Keratinocyte (primary cell): ENCODE data around the gene SLC6A17. TPM values are rescaled to one million over a fixed set of nuclear protein-coding genes. Genes with fewer than 3 reads are reported as not detected.

ENCODE experiments used
- DNase-seq: peaks from one replicate; pipeline ENCODE4 v3.0.0-alpha.2; 2011; ENCODE audit warnings: low read depth, missing footprints, low spot score
- FAIRE-seq: peaks from 2 replicates; lab custom pipeline; 2011; peaks lifted over from hg19 to GRCh38; lab: Jason Lieb, UNC
- H2AFZ ChIP-seq: 2 replicates; pipeline ENCODE4 v1.6.0; 2012; ENCODE audit warnings: low read length, control low read depth, inconsistent platforms; ENCODE audit not compliant: control insufficient read depth
- H3K27ac ChIP-seq: 2 replicates; pipeline ENCODE4 v1.5.1; 2011; ENCODE audit warnings: low read length; ENCODE audit not compliant: control insufficient read depth, insufficient read depth
- H3K27me3 ChIP-seq: 3 replicates; pipeline ENCODE4 v1.6.0; 2011; ENCODE audit warnings: low read length; ENCODE audit not compliant: control insufficient read depth, insufficient read depth; ENCODE audit errors: extremely low read depth
- H3K36me3 ChIP-seq, 2 experiments: 2 replicates in 1 of 2; 3 replicates in 1 of 2; pipeline ENCODE4 v1.5.1; 2011; ENCODE audit warnings: low read length in 2 of 2, mild to moderate bottlenecking in 1 of 2; ENCODE audit not compliant: control insufficient read depth in 2 of 2, insufficient read depth in 2 of 2; ENCODE audit errors: extremely low read depth in 1 of 2
- H3K4me1 ChIP-seq: 3 replicates; pipeline ENCODE4 v1.5.1; 2011; ENCODE audit warnings: low read length; ENCODE audit not compliant: control insufficient read depth, insufficient read depth; ENCODE audit errors: extremely low read depth
- H3K4me2 ChIP-seq: 3 replicates; pipeline ENCODE4 v1.6.0; 2011; ENCODE audit warnings: low read depth, low read length; ENCODE audit not compliant: control insufficient read depth, insufficient read depth; ENCODE audit errors: extremely low read depth
- H3K4me3 ChIP-seq, 3 experiments: fragments of 200-600 bp in 1 of 3; sonication (generic) in 1 of 3; 2 replicates in 2 of 3; 3 replicates in 1 of 3; pipeline ENCODE4 v1.5.1; 2011 to 2016; ENCODE audit warnings: low read length in 3 of 3, mild to moderate bottlenecking in 3 of 3, control low read depth in 2 of 3, inconsistent platforms in 1 of 3, low read depth in 1 of 3, mixed read lengths in 1 of 3, mixed run types in 1 of 3, moderate library complexity in 1 of 3; ENCODE audit not compliant: control insufficient read depth in 2 of 3, insufficient read depth in 2 of 3; ENCODE audit errors: extremely low read depth in 1 of 3
- H3K79me2 ChIP-seq: 2 replicates; pipeline ENCODE4 v1.6.0; 2012; ENCODE audit warnings: low read length; ENCODE audit not compliant: control insufficient read depth, insufficient read depth
- H3K9ac ChIP-seq: 3 replicates; pipeline ENCODE4 v1.6.0; 2011; ENCODE audit warnings: low read length; ENCODE audit not compliant: control insufficient read depth, insufficient read depth; ENCODE audit errors: extremely low read depth
- H3K9me1 ChIP-seq: 3 replicates; pipeline ENCODE4 v1.6.0; 2011; ENCODE audit warnings: low read length; ENCODE audit not compliant: control insufficient read depth, insufficient read depth; ENCODE audit errors: extremely low read depth
- H3K9me3 ChIP-seq: 2 replicates; pipeline ENCODE4 v1.5.1; 2012; ENCODE audit warnings: low read depth, low read length; ENCODE audit not compliant: control insufficient read depth
- H4K20me1 ChIP-seq: 3 replicates; pipeline ENCODE4 v1.6.0; 2011; ENCODE audit warnings: low read length; ENCODE audit not compliant: control insufficient read depth, insufficient read depth; ENCODE audit errors: extremely low read depth
- CTCF ChIP-seq, 3 experiments: IDR thresholded peaks in 1 of 3; conservative IDR thresholded peaks in 1 of 3; optimal IDR thresholded peaks in 1 of 3; 2 replicates in 2 of 3; 3 replicates in 1 of 3; pipeline versions ENCODE3 to v1.5.1; 2011; ENCODE audit warnings: low read length in 3 of 3, mild to moderate bottlenecking in 3 of 3, moderate library complexity in 2 of 3, control low read depth in 1 of 3, inconsistent platforms in 1 of 3; ENCODE audit not compliant: insufficient read depth in 2 of 3; ENCODE audit errors: extremely low read depth in 1 of 3
- EZH2 ChIP-seq: IDR thresholded peaks from one replicate; pipeline ENCODE4 v1.6.1; 2012; ENCODE audit warnings: inconsistent platforms, mild to moderate bottlenecking, low read length, moderate library complexity
- dilution Hi-C: fragments of 300-500 bp; cut with MboI; formaldehyde crosslinking; loops from one replicate; pipeline ENCODE4 v1.7.0; 2020; ENCODE audit warnings: low sequenced_read_pairs; ENCODE audit not compliant: extremely low pct_ligation_motif_present
- polyA plus RNA-seq, 5 experiments: library from polyadenylated mRNA; depleted of rRNA in 3 of 5; stranded (reverse) in 3 of 5; stranded (forward) in 1 of 5; unstranded in 1 of 5; fragments of >200 nt; gene quantifications; 1 replicate in 1 of 5; 2 replicates in 3 of 5; 3 replicates in 1 of 5; pipeline versions ENCODE4 v1.2.1 to v1.2.3, GENCODE V29; 2011 to 2012; ENCODE audit warnings: missing spikeins in 2 of 5, low read depth in 1 of 5, low replicate concordance in 1 of 5

SLC6A17 gene
- polyA plus RNA-seq, 1 donor (not counting 4 experiments of a cell fraction or from before 2014, with no cell fraction given), result 0.25 TPM

GRCh38 chr1:110138956-110139355, 11.3 kb upstream of the SLC6A17 start:
- no peak overlapping the region for H3K27ac ChIP-seq
- no peak overlapping the region for H2AFZ ChIP-seq
- no peaks in the 10 kb centered on the region for H3K9me1 ChIP-seq
- H3K4me1 ChIP-seq, result no peaks in the 10 kb centered on the region
- no peak overlapping the region for H3K9ac ChIP-seq
- no peak overlapping the region for H3K4me2 ChIP-seq
- H3K4me3 ChIP-seq, result no peak overlapping the region
- H3K27me3 ChIP-seq, result peaks cover 18% of the 10 kb centered on the region
- H4K20me1 ChIP-seq, result no peaks in the 10 kb centered on the region
- FAIRE-seq (no peak), DNase-seq (no peak)
- TF ChIP-seq EZH2 (no peak), CTCF (optimal IDR thresholded peaks at IDR 0.05 in 1 of 3, IDR thresholded peaks at IDR 0.05 in 1 of 3, conservative IDR thresholded peaks at IDR 0.05 in 1 of 3; ENCODE audit: extremely low read depth in 1 of 3, insufficient read depth in 2 of 3, low read length in 3 of 3) (no peak)
- dilution Hi-C loops, result no loop called here
- no peaks in the 10 kb centered on the region for H3K36me3 ChIP-seq
- H3K9me3 ChIP-seq, result no peaks in the 10 kb centered on the region
- H3K79me2 ChIP-seq, result no peaks in the 10 kb centered on the region

GRCh38 chr1:110144366-110144765, 5.9 kb upstream of the SLC6A17 start:
- no peaks in the 10 kb centered on the region for H4K20me1 ChIP-seq
- H3K36me3 ChIP-seq, result no peaks in the 10 kb centered on the region
- DNase-seq (no peak), FAIRE-seq (no peak)
- no peak overlapping the region for H2AFZ ChIP-seq
- H3K27ac ChIP-seq, result no peak overlapping the region
- no peaks in the 10 kb centered on the region for H3K4me1 ChIP-seq
- H3K4me2 ChIP-seq, result no peak overlapping the region
- no peaks in the 10 kb centered on the region for H3K9me3 ChIP-seq
- no peak overlapping the region for H3K9ac ChIP-seq
- peaks cover 18% of the 10 kb centered on the region for H3K27me3 ChIP-seq
- no peak for TF ChIP-seq CTCF (optimal IDR thresholded peaks at IDR 0.05 in 1 of 3, IDR thresholded peaks at IDR 0.05 in 1 of 3, conservative IDR thresholded peaks at IDR 0.05 in 1 of 3; ENCODE audit: extremely low read depth in 1 of 3, insufficient read depth in 2 of 3, low read length in 3 of 3)
- no peak for TF ChIP-seq EZH2
- dilution Hi-C loops, result no loop called here
- H3K79me2 ChIP-seq, result no peaks in the 10 kb centered on the region
- H3K4me3 ChIP-seq, result no peak overlapping the region
- H3K9me1 ChIP-seq, result no peaks in the 10 kb centered on the region
